Stimulated activated CD4-positive, alpha-beta T cell treated with anti-CD3 and anti-CD28 coated beads, Interleukin-4, amount 100 ng/mL, for 1 hour (primary cell): Measurements from ENCODE around the gene AKR1D1.
"Not testable (repeated sequence)": the region's sequence is repeated elsewhere in the genome, so short reads cannot be mapped to it uniquely, and the experiment has no call there.

Experiments used
- DNase-seq: peaks from one replicate; pipeline ENCODE4 v3.0.0-alpha.2; 2020

AKR1D1 gene

DNA sequence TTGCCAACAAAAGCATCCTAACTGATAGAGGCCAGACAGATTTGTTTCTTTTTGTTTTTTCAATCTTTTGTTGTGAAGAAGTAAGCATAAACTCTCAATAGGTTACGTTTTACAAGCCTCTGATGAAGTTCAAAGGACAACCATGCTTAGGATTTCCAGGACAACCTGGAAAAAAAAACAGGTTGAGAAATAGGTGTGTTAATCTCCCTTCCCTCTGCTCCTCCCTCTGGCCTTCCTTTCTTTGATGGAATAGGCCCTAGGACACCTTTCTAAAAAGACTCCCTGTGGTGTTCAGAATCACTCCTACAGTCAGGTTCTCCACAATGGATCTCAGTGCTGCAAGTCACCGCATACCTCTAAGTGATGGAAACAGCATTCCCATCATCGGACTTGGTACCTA, at the start of gene AKR1D1:
Gene AKR1D1, plus strand, starts transcription at position 264 of the 400 bp plus-strand sequence. Its CDS starts 60 bp downstream, at position 324.
- DNase-seq: no peak

- no peak for DNase-seq
Measured at GRCh38 chr7:138027100-138027499, 49.2 kb upstream of the AKR1D1 start.

DNA sequence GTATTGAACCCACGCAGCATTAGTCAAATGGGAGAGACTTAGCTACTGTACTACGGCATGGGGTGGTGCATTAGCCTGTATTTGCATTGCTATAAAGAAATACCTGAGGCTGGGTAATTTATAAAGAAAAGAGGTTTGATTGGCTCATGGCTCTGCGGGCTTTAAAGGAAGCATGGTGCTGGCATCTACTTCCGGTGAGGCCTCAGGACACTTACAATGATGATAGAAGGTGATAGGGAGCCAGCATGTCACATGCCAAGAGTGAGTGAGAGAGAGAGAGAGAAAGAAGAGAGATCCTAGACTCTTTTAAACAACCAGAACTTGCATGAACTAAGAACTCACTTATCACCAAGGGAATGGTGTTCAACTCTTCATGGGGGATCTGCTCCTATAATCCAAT, 47.1 kb upstream of the AKR1D1 start:
- DNase-seq: no peak

DNA sequence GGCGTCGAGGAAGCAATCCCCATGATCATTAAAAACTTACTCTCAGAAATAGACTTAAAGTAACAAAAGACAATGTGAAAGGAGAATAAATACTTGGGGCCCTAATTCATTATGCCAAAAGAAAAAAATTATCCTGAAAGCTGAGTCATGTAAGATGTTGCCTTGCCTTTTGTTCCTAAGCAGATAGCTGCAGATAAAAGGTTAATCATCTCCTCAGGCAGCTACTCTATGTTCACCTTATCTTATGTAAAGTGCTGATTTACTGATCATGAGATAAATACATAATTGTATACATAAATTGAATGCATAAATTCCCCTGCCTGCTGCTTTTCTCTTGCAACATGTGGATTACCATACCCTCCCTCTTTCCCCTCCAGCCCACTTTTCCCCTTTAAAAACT, 46.3 kb upstream of the AKR1D1 start:
- DNase-seq: no peak

- no peak for DNase-seq
Measured at GRCh38 chr7:138030679-138031351, 45.4 kb upstream of the AKR1D1 start.

DNA sequence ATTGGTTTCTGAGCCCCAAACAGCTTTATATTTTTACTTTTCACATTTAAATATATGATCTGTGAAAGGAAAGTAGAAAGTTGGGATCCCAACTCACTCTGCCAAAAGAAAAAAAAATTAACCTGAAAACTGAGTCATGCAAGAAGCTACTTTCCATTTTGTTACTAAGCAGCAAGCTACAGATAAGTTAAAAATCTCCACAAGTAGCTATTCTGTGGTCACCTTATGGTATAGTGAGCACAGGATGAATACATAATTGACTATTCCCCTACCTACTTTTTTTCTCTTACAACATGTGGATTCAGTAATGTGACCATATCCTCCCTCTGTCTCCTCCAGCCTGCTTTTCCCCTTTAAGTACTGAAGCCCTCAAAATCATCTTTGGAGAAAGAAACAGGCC, 44.1 kb upstream of the AKR1D1 start:
- no peak for DNase-seq

DNA sequence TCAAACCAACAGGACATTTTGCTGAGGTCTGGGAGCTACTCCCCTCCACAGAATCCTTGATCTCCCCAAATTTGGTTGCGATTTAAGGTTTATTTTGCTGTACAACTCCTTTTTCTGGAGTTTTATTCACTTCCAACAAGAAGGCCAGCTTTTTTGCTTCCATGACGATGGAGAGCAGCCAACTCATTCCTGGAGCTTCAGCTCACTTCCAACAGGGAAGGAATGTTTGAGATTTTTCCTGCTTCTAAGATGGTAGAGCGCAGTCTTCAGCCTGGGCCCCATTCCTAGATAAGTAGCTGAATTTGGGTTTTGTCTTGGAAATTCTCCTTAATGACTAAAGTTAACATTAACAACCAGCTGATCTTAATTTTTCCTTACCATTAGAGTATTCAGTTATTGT, 43.5 kb upstream of the AKR1D1 start:
- DNase-seq: no peak

- DNase-seq: no peak
Measured at GRCh38 chr7:138033241-138033640, 43.0 kb upstream of the AKR1D1 start.

DNA sequence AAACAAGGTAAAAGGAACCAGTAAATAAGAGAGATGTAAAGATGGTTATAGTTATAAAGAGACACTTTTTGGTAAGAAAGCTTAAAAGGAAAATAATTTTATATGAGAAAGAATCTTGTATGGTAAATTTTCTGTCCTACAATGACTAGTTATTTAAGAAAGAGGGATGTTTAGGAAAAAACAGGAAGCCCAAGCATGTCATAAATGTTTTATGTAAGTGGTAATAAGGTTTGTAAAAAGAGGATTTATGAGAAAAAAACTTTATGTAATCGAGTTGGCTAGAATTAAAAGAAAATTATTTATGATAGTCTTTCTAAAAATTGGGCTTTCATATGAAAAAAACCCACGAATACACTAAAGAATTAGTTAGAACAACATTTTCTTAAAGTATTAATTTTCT, 40.1 kb upstream of the AKR1D1 start:
- no peak for DNase-seq

DNA sequence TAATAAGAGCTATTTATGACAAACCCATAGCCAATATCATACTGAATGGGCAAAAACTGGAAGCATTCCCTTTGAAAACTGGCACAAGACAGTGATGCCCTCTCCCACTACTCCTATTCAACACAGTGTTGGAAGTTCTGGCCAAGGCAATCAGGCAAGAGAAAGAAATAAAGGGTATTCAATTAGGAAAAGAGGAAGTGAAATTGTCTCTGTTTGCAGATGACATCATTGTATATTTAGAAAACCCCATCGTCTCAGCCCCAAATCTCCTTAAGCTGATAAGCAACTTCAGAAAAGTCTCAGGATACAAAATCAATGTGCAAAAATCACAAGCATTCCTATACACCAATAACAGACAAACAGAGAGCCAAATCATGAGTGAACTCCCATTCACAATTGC, 36.2 kb upstream of the AKR1D1 start:
- not testable (repeated sequence) for DNase-seq

GRCh38 chr7:138044897-138045296, 31.4 kb upstream of the AKR1D1 start:
- no peak for DNase-seq

GRCh38 chr7:138047907-138048306, 28.4 kb upstream of the AKR1D1 start:
- no peak for DNase-seq

DNA sequence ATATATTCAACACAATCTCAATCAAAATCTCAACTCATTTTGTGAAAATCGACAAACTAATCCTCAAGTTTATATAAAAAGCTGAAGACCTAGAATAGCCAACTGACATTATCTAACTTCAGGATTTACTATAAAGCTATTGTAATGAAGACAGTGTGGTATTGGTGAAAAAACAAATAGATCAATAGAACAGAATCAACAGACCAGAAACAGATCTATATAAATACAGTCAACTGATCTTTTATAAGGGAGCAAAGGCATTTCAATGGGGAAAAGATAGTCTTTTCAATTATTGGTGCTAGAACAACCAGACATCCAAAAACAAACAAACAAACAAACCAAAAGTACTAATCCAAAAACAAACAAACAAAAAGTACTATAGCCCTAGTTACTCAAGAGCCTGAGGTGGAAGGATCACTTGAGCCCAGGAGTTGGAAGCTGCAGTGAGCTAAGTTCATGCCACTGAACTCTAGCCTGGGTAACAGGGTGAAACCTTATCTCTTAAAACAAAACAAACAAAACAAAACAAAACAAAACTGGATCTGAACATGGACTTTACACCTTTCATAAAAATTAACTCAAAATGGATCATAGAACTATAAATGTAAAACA, 26.6 kb upstream of the AKR1D1 start:
- DNase-seq: no peak

- not testable (repeated sequence) for DNase-seq
Measured at GRCh38 chr7:138051712-138052247, 24.5 kb upstream of the AKR1D1 start.

DNA sequence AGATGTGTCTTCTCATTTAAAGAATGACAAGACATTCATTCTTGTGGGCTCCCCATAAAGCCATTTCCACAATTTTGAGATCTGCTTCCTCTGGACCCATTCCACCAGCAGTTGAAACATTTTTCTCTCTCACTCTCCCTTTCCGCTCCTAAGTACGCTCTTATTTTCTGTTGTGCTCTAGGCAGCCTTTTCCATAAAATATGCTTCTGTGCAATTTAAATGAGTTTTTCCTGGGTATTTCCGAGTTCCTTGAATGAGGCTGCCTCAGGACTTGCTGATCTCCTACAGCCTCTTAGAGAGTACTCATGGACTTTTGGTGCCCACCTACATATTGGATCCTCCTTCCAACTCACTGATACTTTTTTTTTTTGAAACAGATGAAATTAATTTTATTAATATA, 23.6 kb upstream of the AKR1D1 start:
- DNase-seq: no peak

- DNase-seq: not testable (repeated sequence)
Measured at GRCh38 chr7:138055698-138056097, 20.6 kb upstream of the AKR1D1 start.

DNA sequence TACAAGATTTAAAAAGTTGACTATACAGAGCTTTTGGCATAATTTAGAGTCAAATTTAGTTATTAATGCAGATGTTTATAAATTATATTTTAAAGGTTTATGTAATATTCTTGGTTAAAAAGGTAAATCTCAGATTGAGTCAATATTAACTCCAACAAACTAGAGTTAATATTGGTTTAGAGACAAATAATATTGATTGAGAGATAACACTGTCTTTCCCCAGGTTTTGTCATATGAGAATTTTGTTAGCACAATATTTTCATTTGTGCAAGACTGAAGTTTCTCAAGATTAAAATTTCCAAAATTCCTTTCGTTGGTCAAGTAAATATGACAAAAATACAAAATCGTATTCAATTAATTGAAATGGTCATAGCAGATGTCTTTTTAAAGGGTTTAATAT, 12.9 kb upstream of the AKR1D1 start:
- no peak for DNase-seq

DNA sequence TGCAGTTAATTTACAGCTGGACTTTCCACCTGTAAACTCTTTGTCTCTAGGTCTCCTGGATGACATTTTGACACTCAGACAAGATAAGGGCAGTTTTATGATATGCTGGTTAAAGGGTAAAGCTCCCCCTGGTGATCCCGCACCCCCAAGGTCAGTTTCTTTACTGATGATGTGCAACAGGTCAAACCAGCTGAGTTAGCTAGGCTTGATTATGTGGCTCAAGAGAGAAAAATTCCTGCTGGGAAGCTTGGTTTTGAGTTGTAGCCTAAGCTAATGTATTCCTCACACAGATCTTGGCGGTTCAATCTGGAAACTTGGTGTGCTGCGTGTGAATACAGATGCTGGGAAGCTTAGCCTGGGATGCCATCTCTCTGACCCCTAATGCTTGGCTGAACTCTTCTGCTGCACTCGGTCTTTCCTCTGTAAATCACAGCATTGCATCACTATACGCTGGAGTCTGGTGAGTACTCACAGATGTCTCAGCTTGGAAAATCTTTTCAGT, 11.4 kb upstream of the AKR1D1 start:
- no peak for DNase-seq

GRCh38 chr7:138065827-138066226, 10.4 kb upstream of the AKR1D1 start:
- DNase-seq: no peak

GRCh38 chr7:138066954-138067394, 9.3 kb upstream of the AKR1D1 start:
- DNase-seq: no peak

GRCh38 chr7:138067774-138068173, 8.5 kb upstream of the AKR1D1 start:
- DNase-seq: no peak

GRCh38 chr7:138070908-138071307, 5.4 kb upstream of the AKR1D1 start:
- DNase-seq: no peak

DNA sequence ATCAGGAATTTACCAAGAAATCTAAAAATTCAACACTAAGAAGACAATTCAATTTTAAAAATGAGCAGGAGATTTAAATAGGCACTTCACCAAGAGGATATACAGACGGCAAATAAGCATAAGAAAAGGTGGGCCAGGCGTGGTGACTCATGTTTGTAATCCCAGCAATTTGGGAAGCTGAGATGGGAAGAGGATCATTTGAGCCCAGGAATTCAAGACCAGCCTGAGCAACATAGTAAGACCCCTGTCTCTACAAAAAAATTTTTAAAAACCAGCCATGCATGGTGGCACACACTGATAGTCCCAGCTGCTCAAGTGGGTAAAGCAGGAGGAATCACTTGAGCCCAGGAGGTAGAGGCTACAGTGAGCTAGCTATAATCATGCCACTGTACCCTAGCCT, 3.5 kb upstream of the AKR1D1 start:
- DNase-seq: no peak

DNA sequence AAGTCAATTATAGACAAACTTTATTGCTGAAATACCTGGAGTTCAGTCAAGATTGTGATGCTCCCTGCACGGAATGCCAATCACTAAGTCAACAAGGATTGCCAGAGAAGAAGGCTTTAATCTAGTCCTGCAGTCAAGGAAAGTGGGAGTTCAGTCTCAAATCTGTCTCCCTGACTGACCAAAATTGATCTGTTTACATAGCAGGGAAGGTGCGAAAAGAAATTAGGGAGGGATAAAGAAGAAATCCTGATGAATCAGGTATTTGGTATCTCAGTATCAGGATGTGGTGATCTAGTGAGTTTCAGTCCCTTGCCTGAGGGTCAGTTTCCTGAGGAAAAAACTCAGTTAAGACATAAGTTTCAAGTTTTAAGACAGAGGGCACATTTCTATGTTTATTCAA, 2.1 kb upstream of the AKR1D1 start:
- no peak for DNase-seq
